ENCODE results near the gene NSRP1.
"Not testable (repeated sequence)": the region's sequence is repeated elsewhere in the genome, so short reads cannot be mapped to it uniquely, and the experiment has no call there.

NSRP1 gene, protein sequence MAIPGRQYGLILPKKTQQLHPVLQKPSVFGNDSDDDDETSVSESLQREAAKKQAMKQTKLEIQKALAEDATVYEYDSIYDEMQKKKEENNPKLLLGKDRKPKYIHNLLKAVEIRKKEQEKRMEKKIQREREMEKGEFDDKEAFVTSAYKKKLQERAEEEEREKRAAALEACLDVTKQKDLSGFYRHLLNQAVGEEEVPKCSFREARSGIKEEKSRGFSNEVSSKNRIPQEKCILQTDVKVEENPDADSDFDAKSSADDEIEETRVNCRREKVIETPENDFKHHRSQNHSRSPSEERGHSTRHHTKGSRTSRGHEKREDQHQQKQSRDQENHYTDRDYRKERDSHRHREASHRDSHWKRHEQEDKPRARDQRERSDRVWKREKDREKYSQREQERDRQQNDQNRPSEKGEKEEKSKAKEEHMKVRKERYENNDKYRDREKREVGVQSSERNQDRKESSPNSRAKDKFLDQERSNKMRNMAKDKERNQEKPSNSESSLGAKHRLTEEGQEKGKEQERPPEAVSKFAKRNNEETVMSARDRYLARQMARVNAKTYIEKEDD

DNA sequence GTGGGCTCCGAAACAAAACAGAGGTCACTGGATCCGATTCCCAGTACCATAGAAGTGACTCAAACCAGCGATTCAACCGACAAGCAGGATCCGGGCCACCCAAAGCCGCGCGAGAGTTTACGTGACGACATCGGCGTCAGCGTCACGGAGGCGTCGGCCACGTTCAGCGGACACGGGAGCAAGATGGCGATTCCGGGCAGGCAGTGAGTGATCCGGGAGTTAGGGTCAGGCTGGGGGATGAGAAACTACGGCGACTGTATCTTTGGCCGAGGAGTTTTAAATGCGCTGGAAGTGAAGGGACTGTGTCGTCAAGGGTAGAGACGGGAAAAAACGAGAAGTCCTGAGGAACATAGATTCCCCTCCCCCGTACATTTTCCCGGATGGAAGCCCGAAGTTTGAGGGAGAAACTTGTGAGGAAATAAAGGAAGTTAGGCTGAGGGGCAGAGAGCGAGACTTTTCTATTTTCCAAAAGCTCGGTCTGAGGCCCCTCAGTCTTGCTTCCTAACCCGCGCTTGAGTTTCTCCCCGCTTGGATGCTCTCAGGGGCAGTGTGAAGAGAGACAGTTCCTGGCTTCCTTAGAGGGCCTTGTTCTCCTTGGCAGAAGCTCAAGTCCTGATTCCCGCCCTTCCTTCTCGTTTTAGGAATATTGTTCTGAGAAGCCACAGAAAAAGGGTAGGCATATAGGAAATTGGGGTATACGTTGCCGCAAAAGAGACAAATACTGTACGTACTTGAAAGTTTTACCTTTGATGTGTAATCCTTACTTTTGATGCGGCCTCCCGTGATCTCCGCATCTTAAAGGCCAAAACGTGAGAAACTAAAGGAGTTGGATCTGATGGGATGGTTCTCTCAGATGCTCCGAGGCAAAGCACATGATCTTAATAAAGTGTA, at the start of gene NSRP1:
Gene NSRP1 (plus strand): TSS at position 156 of the 891 bp plus-strand sequence. CDS start 28 bp downstream, at position 184.
- peak; percentile 90 for DNase-seq

- no peak for DNase-seq
Observed at GRCh38 chr17:30068465-30068864, 48.2 kb upstream of the NSRP1 start.

- no peak for DNase-seq
Observed at GRCh38 chr17:30074254-30074653, 42.4 kb upstream of the NSRP1 start.

GRCh38 chr17:30074730-30075129, 41.9 kb upstream of the NSRP1 start:
- DNase-seq = no peak

DNA sequence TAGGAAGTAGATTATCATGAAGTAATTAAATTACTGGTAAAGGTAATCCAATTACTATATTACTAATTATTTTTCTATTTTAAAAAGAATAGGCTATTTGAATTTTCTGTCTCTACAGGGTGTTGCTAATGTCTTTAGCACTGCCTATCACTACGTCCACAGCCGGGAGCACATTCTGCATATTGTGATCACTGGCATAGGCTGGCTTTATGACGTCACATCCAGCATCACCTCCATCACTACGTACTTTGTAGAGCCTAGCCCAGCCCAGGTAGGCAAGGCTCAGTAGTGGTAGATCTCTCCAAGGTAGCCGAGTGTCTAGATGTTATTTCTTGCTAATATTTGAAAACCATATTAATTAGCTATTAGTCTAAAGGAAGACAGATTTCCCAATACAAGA, 33.8 kb upstream of the NSRP1 start:
- DNase-seq = no peak

DNA sequence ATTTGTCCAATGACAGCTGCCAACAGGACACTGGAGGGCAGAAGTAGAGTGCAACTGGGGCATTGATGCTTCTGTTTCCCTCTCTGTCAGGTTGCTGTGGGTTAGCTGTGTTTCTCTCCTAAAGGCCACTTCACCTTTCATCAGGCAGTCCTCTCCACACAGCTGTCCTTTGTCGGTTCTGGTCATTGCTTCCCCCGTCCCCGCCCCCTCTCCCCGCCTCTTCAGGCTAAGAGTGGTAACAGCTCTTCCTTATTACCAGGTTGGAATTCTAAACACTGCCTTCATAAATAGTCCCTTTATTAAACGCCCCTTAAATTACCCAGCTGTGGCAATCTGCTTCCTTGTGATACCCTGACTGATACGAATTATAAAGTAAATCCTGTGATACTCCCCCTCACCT, 31.8 kb upstream of the NSRP1 start:
- no peak for DNase-seq

- no peak for DNase-seq
Observed at GRCh38 chr17:30086896-30087295, 29.7 kb upstream of the NSRP1 start.

GRCh38 chr17:30087431-30087830, 29.2 kb upstream of the NSRP1 start:
- DNase-seq = not testable (repeated sequence)

- no peak for DNase-seq
Observed at GRCh38 chr17:30091121-30091670, 25.4 kb upstream of the NSRP1 start.

- no peak for DNase-seq
Observed at GRCh38 chr17:30091771-30092170, 24.8 kb upstream of the NSRP1 start.

DNA sequence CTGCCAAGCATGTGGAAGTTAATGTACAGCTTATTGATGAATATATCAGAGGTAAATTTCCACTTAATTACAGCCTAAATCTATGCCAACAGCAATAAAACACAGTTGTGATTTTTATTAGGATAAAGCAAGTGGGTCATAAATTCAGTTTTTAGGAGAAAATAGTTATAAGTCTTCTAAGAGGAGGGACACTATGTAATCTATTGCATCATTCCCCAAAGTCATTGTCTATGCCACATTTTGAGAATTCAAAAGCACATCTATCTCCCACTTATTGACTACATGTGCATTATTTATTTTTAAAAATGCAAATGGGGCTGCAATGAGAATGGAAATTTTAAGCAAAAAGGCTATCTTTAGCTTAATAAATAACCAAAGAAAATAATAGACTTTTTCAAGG, 23.7 kb upstream of the NSRP1 start:
- DNase-seq = no peak

GRCh38 chr17:30093463-30094147, 23.0 kb upstream of the NSRP1 start:
- DNase-seq = no peak

DNA sequence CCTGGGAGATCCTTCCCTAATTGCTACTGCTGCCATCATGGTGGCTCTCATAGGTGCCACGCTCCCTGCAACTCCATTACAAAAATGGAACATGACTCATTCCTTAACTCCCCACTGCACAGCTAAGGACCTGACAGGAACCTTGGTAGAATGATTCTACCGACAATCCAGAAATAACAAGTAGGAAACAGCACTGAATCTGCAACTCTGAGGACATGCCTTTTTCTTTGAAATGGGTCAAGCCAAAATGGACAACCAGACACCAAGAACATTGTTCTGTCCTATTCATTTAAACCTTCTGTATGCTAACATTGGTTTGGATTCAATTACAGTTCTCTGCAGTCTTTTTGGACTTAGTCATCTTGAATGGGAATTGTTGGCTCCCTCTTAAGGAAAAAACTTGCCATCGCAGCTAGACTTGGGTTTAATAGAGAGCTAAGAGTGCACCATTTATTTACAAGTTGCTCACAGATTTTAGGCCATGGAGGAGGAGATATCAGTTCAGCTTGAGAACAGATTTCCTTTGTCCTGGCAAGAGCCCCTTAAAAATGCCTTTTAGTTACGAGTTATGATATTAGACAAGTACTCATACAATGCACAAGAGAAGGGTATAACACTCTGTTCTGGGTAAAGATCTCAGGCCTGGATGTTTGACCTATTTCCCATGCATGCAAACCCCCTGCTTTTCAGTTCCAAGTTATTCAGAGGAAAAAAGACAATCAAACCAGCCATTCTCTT, 20.9 kb upstream of the NSRP1 start:
- DNase-seq = no peak

GRCh38 chr17:30101686-30102390, 14.8 kb upstream of the NSRP1 start:
- no peak for DNase-seq

DNA sequence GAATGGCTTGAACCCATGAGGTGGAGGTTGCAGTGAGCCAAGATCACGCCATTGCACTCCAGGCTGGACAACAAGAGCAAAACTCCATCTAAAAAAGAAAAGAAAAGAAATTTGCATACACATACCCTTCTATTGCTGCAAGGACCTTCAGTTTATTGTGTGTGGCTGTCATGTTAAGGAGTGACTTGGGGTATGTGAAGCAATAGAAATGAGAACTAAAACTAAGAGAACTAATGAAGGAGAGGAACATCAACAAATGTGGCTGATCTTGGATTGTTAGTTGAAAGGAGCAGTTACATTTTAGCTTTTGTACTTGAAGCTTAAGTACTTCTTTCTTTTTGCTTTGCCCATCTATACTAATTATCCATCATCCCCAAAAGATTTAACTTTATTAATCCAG, 12.7 kb upstream of the NSRP1 start:
- no peak for DNase-seq

DNA sequence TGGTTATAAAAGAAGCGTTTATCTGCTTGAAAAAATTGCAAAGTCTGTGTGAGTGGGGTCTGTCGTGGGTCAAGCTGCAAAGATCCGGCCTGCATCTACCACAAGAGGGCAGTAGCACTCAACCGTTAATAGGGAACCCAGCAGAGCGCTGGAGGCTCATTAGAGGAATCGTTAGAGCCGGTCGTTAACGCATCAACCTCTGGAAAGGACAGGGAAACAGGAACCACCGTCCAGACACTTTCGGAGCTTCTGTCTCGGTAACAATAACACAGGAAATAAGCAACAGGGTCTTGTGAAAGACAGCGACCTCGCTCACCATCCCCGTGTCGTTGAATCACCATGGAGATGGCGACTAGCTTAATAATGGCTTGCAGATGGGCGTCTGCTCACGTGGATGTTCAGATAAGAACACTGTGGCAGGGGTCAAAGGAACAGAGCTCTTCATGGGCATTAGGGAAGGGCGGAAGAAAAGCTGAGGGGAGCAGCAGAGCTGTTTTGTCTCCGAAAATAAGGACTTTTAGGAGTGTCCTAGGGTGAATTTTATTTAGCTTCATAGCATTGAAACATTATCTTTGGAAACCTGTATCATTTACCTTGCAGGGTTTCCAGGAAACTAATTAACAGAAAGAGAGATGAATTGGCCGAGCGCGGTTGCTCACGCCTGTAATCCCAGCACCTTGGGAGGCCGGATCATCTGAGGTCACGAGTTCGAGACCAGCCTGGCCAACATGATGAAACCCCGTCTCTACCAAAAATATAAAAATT, 11.9 kb upstream of the NSRP1 start:
- DNase-seq = peak; percentile 52

- no peak for DNase-seq
Observed at GRCh38 chr17:30112794-30113193, 3.8 kb upstream of the NSRP1 start.

DNA sequence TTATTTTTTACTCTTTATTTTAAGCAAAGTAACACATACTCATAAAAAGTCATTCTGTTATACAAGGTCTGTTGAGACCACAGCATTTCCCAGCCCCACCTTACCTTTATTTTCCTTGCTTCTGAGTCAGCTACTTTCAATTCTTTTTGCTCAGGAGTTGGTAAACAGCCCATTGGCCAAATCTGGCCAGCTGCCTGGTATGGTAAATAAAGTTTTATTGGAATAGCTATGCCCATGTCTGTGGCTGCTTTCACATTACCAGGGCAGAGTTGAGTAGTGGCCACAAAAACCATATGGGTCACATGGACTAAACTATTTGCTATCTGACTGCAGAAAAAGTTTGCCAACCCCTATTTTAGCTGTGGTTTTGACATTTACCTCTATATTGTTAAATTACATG, 3.4 kb upstream of the NSRP1 start:
- no peak for DNase-seq

DNA sequence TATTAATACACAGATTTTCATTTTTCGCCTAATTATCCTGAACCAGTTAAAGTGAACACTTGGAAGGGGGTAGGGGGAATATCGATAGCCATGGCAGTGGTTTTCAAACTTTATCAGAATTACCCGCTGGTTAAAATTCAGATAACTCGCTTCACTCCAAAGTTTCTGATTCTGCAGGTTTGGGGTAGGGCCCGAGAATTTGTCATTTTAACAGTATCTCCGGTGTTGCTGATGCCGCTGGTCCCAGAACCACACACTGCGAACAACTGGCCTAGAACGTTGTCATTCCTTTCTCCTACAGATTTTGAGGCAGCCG, 313 bp upstream of the NSRP1 start:
- no peak for DNase-seq

DNA sequence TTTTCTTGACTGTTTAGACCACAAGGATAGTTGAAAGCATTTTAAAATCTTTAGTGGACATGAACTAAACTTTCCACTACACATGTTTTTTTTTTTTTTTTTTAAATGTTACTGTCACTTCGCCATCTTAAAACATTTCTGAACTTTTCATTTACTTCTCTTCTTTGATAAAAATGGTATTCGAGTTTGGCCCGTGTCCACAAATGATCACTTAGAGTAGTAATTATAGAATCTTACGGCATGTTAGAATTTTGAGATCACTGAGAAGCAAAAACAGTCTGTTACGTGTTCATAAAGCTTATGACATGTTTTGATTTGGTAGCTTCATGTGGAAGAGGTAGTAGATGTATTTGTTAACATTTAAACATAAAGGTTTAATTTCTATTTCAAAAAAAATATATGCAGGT, 1.1 kb downstream of the NSRP1 start:
- DNase-seq = no peak

GRCh38 chr17:30118635-30119034, 2.0 kb downstream of the NSRP1 start:
- not testable (repeated sequence) for DNase-seq

All from activated CD4-positive, alpha-beta T cell treated with anti-CD3 and anti-CD28 coated beads for 1 hour (primary cell).